GM12878 (cell line): Measurements from ENCODE around the gene KIF2C. TPM values are rescaled to one million over a fixed set of nuclear protein-coding genes. Genes with fewer than 3 reads are reported as not detected.

Experiments used
- ATAC-seq: fragments of 200-7000 bp; cut with Tn5 transposase; 3 replicates; pipeline ENCODE4 v1.9.1; 2020; ENCODE audit warnings: mild to moderate bottlenecking, moderate library complexity
- BruUV-seq: library from RNA; stranded (reverse); fragments of 400-500 nt; replicated peaks from 2 replicates; lab custom pipeline; 2021; lab: Mats Ljungman, UMichigan
- CTCF ChIA-PET: fragments of 300-600 bp; sonication (Branson Sonifier 250); formaldehyde crosslinking; extraction: SDS; loops from one replicate; lab custom pipeline; 2021; ENCODE audit warnings: inconsistent platforms; lab: Yijun Ruan, JAX
- POLR2A ChIA-PET: fragments of 350-600 bp; formaldehyde crosslinking; extraction: SDS; loops from one replicate; lab custom pipeline; 2021; ENCODE audit warnings: inconsistent platforms; lab: Charles Lee
- RAD21 ChIA-PET: fragments of 300-600 bp; sonication (Branson Sonifier 250); formaldehyde crosslinking; loops from one replicate; lab custom pipeline; 2023; ENCODE audit warnings: antibody characterized with exemption; ENCODE audit not compliant: unreplicated experiment; lab: Charles Lee
- SMC1A ChIA-PET: fragments of 300-600 bp; sonication (Branson Sonifier 250); formaldehyde crosslinking; loops from one replicate; lab custom pipeline; 2023; ENCODE audit not compliant: unreplicated experiment, uncharacterized antibody; lab: Charles Lee
- DNase-seq: peaks from one replicate; pipeline ENCODE4 v3.0.0-alpha.2; 2011; ENCODE audit warnings: low read depth, low spot score
- FAIRE-seq: peaks from 3 replicates; lab custom pipeline; 2011; peaks lifted over from hg19 to GRCh38; lab: Jason Lieb, UNC
- H2AFZ ChIP-seq: 2 replicates; pipeline ENCODE4 v1.6.0; 2011; ENCODE audit warnings: low read depth, low read length, control low read depth; ENCODE audit not compliant: control insufficient read depth
- H3K27ac ChIP-seq: 2 replicates; pipeline ENCODE4 v1.5.1; 2011; ENCODE audit warnings: control low read depth; ENCODE audit not compliant: control insufficient read depth, insufficient read depth
- H3K27me3 ChIP-seq, 2 experiments: replicated peaks in 1 of 2; 2 replicates each; pipeline versions ENCODE4 v1.6.0 to v1.6.1; 2011; ENCODE audit warnings: low read length in 1 of 2; ENCODE audit not compliant: control insufficient read depth in 2 of 2, insufficient read depth in 2 of 2
- H3K36me3 ChIP-seq, 2 experiments: 2 replicates each; pipeline ENCODE4 v1.5.1; 2011; ENCODE audit warnings: low read length in 1 of 2; ENCODE audit not compliant: control insufficient read depth in 2 of 2, insufficient read depth in 2 of 2
- H3K4me1 ChIP-seq: 2 replicates; pipeline ENCODE4 v1.6.1; 2011; ENCODE audit warnings: mild to moderate bottlenecking, low read length, moderate library complexity, mixed read lengths; ENCODE audit not compliant: control insufficient read depth, insufficient read depth
- H3K4me2 ChIP-seq: 2 replicates; pipeline ENCODE4 v1.6.0; 2011; ENCODE audit warnings: control low read depth; ENCODE audit not compliant: control insufficient read depth, insufficient read depth
- H3K4me3 ChIP-seq: fragments of 200-600 bp; sonication (generic); 2 replicates; pipeline ENCODE4 v1.5.1; 2016
- H3K79me2 ChIP-seq: 2 replicates; pipeline ENCODE4 v1.6.0; 2011; ENCODE audit warnings: low read length; ENCODE audit not compliant: control insufficient read depth, insufficient read depth
- H3K9ac ChIP-seq: 2 replicates; pipeline ENCODE4 v1.8.0; 2011; ENCODE audit warnings: low read length, control low read depth, mixed read lengths; ENCODE audit not compliant: control insufficient read depth, insufficient read depth
- H3K9me3 ChIP-seq: replicated peaks from 3 replicates; pipeline ENCODE4 v1.5.1; 2011; ENCODE audit warnings: mild to moderate bottlenecking, low read length; ENCODE audit not compliant: control insufficient read depth, insufficient read depth
- H4K20me1 ChIP-seq: 2 replicates; pipeline ENCODE4 v1.6.0; 2011; ENCODE audit not compliant: control insufficient read depth, insufficient read depth
- CEBPB ChIP-seq, 2 experiments: fragments of 150-350 bp in 1 of 2; IDR thresholded peaks; 2 replicates each; pipeline ENCODE4 v1.6.1; 2012 to 2014; ENCODE audit warnings: low read depth in 2 of 2, low read length in 2 of 2, borderline replicate concordance in 1 of 2, inconsistent platforms in 1 of 2
- CREM ChIP-seq: IDR thresholded peaks from 2 replicates; pipeline ENCODE4 v1.6.1; 2014; ENCODE audit warnings: antibody characterized with exemption, low read depth
- EED ChIP-seq: sonication (generic); IDR thresholded peaks from 2 replicates; pipeline ENCODE4 v1.6.1; 2016; ENCODE audit warnings: antibody characterized with exemption, low read depth
- ESRRA ChIP-seq: IDR thresholded peaks from 2 replicates; pipeline ENCODE4 v1.6.1; 2012; ENCODE audit warnings: mild to moderate bottlenecking, low read length, improper control_type of control experiment
- GABPA ChIP-seq: IDR thresholded peaks from 2 replicates; pipeline ENCODE4 v1.6.1; 2014; ENCODE audit warnings: antibody characterized with exemption, low read depth, mild to moderate bottlenecking, inconsistent platforms
- GATAD2B ChIP-seq: fragments of 450-650 bp; conservative IDR thresholded peaks from 2 replicates; pipeline ENCODE4 v1.6.1; 2017; ENCODE audit warnings: low read depth, mild to moderate bottlenecking, moderate library complexity
- IKZF1 ChIP-seq: fragments of 450-650 bp; conservative IDR thresholded peaks from 2 replicates; pipeline ENCODE4 v1.6.1; 2017; ENCODE audit warnings: antibody characterized with exemption, mild to moderate bottlenecking
- MEF2B ChIP-seq: fragments of 450-650 bp; IDR thresholded peaks from 2 replicates; pipeline ENCODE4 v1.6.1; 2018; ENCODE audit warnings: mild to moderate bottlenecking, moderate library complexity; ENCODE audit not compliant: partially characterized antibody, poor library complexity, severe bottlenecking
- MTA2 ChIP-seq: fragments of 450-650 bp; IDR thresholded peaks from 2 replicates; pipeline ENCODE4 v1.6.1; 2016; ENCODE audit warnings: low read depth, mild to moderate bottlenecking, moderate library complexity
- RAD51 ChIP-seq: fragments of 450-650 bp; IDR thresholded peaks from 2 replicates; pipeline ENCODE4 v1.6.1; 2016; ENCODE audit warnings: moderate library complexity, mild to moderate bottlenecking, inconsistent platforms
- RUNX3 ChIP-seq: IDR thresholded peaks from 2 replicates; pipeline ENCODE4 v1.6.1; 2012; ENCODE audit warnings: low read length, inconsistent platforms
- YY1 ChIP-seq: IDR thresholded peaks from 2 replicates; pipeline ENCODE4 v1.6.1; 2011; ENCODE audit warnings: low read depth, mild to moderate bottlenecking, low read length
- ZNF24 ChIP-seq: fragments of 450-650 bp; IDR thresholded peaks from 2 replicates; pipeline ENCODE4 v1.6.1; 2017; ENCODE audit warnings: antibody characterized with exemption, mild to moderate bottlenecking
- ZZZ3 ChIP-seq: IDR thresholded peaks from 2 replicates; pipeline ENCODE4 v1.6.1; 2011; ENCODE audit warnings: low read depth; ENCODE audit not compliant: control insufficient read depth, insufficient read length
- WGBS: methylation state at CpG from one replicate; pipeline ENCODE4 v1.1.6; 2016; ENCODE audit warnings: low lambda C conversion rate; ENCODE audit not compliant: insufficient replicate concordance, insufficient coverage; ENCODE audit errors: missing lambda C conversion rate; 5-methylcytosine and 5-hydroxymethylcytosine counted together
- in situ Hi-C: fragments of 300-500 bp; cut with MboI; formaldehyde crosslinking; loops from 9 replicates; pipeline ENCODE4 v1.14.3; 2018; ENCODE audit warnings: mixed read lengths
- intact Hi-C: fragments of 100-400 bp; cut with micrococcal nuclease; formaldehyde crosslinking; loops from one replicate; pipeline ENCODE4 v1.14.2; 2022; ENCODE audit not compliant: unreplicated experiment
- polyA plus RNA-seq, 11 experiments: library from polyadenylated mRNA; depleted of rRNA in 4 of 11; unstranded in 6 of 11; stranded (reverse) in 5 of 11; fragments of >200 nt; fragmentation: Nextera tagmentation in 4 of 11; fragmentation: Illumina TruSeq in 1 of 11; extraction: Ambion mirVana in 4 of 11; extraction: Trizol in 1 of 11; gene quantifications; 1 replicate in 1 of 11; 2 replicates in 10 of 11; pipeline versions ENCODE4 v1.2.1 to v1.2.3, GENCODE V29; 2011 to 2016; ENCODE audit warnings: inconsistent platforms in 2 of 11, missing spikeins in 2 of 11, low read depth in 1 of 11
- total RNA-seq, 4 experiments: library from RNA; depleted of rRNA in 3 of 4; stranded (reverse); fragments of >200 nt in 3 of 4; fragmentation: Illumina TruSeq in 1 of 4; extraction: Trizol in 1 of 4; gene quantifications; 2 replicates each; pipeline versions ENCODE4 v1.2.1 to v1.2.3, GENCODE V29; 2013 to 2021
- TF ChIP-seq, protein P1 (sequence below): IDR thresholded peaks from 2 replicates; pipeline ENCODE4 v1.6.1; 2011; ENCODE audit warnings: low read depth, low read length, improper control_type of control experiment, borderline replicate concordance

The KIF2C gene
- total and polyA plus RNA-seq, 10 of the 15 experiments (the other 5 are each of a cell fraction or from before 2014, with no cell fraction given): 42.3 to 104 (median 83.8) TPM

- RAD21 ChIA-PET: interaction anchor here (2.5 to 2.8 kb wide), 3 partner anchors 8 to 96 kb away, joined by 7 to 48 read pairs (median 21); partner anchors contain the start of genes BTBD19 and RNU5D-1
- CTCF ChIA-PET: interaction anchor here (1.8 to 12.6 kb wide), 3 partner anchors 6 to 54 kb away, joined by 5 to 175 read pairs (median 19); partner anchors contain the start of gene RNU5D-1
- WGBS: 15% methylated on average over 9 of the region's 9 CpGs
- no peaks in the 10 kb centered on the region for H3K9me3 ChIP-seq
- POLR2A ChIA-PET: interaction anchor here (0.6 to 9.8 kb wide), 10 partner anchors 7 to 583 kb away, joined by 3 to 110 read pairs (median 10); partner anchors contain the start of genes ARMH1, BTBD19, PLK3 and RNU5D-1
- SMC1A ChIA-PET: interaction anchor here (0.6 to 2.6 kb wide), 5 partner anchors 8 to 288 kb away, joined by 3 to 26 read pairs (median 8); partner anchors contain the start of genes HECTD3 and RNU5D-1
- H3K4me1 ChIP-seq: peaks cover 37% of the 10 kb centered on the region
- TF ChIP-seq ZZZ3 (no peak), ZNF24 (peak; percentile 81)
- TF ChIP-seq, all 136 proteins: peak for 1
- no TSS peak for BruUV-seq
- H3K4me2 ChIP-seq: peak overlapping the region; percentile 93
- DNase-seq: no peak
- H4K20me1 ChIP-seq: no peaks in the 10 kb centered on the region
- H3K79me2 ChIP-seq: no peaks in the 10 kb centered on the region
- intact Hi-C loops (no loop called here), in situ Hi-C loops (no loop called here)
- H3K27ac ChIP-seq: peak overlapping the region; percentile 87
- H3K27me3 ChIP-seq: no peaks in the 10 kb centered on the region
- H3K36me3 ChIP-seq: no peaks in the 10 kb centered on the region
- H3K4me3 ChIP-seq: peak overlapping the region; percentile 32
- FAIRE-seq: peak; percentile 49
- H2AFZ ChIP-seq: peak overlapping the region; percentile 9
- H3K9ac ChIP-seq: peak overlapping the region; percentile 59
- no peak; the same call in 2 of the 3 replicates for ATAC-seq
Observed at GRCh38 chr1:44723064-44723463, 16.6 kb upstream of the KIF2C start.

- Histone ChIP-seq H3K27me3 (no peaks in the 10 kb centered on the region), H2AFZ (peak overlapping the region; percentile 9), H3K4me3 (peak overlapping the region; percentile 32), H3K4me2 (peak overlapping the region; percentile 93), H3K9me3 (no peaks in the 10 kb centered on the region), H3K4me1 (peaks cover 32% of the 10 kb centered on the region), H3K27ac (peak overlapping the region; percentile 87), H3K36me3 (no peaks in the 10 kb centered on the region), H4K20me1 (no peaks in the 10 kb centered on the region), H3K79me2 (no peaks in the 10 kb centered on the region), H3K9ac (peak overlapping the region; percentile 47)
- CTCF ChIA-PET: interaction anchor here (3.0 to 12.6 kb wide), 2 partner anchors 6 to 11 kb away, joined by 19 to 175 read pairs; partner anchors contain the start of gene RNU5D-1
- FAIRE-seq (peak; percentile 96), DNase-seq (peak; percentile 66), ATAC-seq (peak; percentile 39)
- RAD21 ChIA-PET: interaction anchor here (0.6 to 2.8 kb wide), 4 partner anchors 7 to 95 kb away, joined by 3 to 48 read pairs (median 14); partner anchors contain the start of genes BTBD19 and RNU5D-1
- intact Hi-C loops: no loop called here
- in situ Hi-C loops: no loop called here
- SMC1A ChIA-PET: interaction anchor here (0.5 to 2.6 kb wide), 5 partner anchors 39 to 777 kb away, joined by 3 to 9 read pairs (median 4); partner anchors contain the start of genes HECTD3 and MMACHC
- POLR2A ChIA-PET: interaction anchor here (0.6 to 9.8 kb wide), 8 partner anchors 7 to 583 kb away, joined by 3 to 110 read pairs (median 11); partner anchors contain the start of genes BTBD19, PLK3 and RNU5D-1
- no TSS peak for BruUV-seq
- 70% methylated on average over 25 of the region's 28 CpGs for whole genome bisulfite sequencing
- TF ChIP-seq, protein P1, sequence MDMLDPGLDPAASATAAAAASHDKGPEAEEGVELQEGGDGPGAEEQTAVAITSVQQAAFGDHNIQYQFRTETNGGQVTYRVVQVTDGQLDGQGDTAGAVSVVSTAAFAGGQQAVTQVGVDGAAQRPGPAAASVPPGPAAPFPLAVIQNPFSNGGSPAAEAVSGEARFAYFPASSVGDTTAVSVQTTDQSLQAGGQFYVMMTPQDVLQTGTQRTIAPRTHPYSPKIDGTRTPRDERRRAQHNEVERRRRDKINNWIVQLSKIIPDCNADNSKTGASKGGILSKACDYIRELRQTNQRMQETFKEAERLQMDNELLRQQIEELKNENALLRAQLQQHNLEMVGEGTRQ: no peak
- TF ChIP-seq GABPA (no peak), CREM (0 out of 2 replicates have a peak, but pooled peaks have one; percentile 23), YY1 (peak; percentile 40; the same call in 1 of the 2 replicates), ESRRA (no peak), RAD51 (peak; percentile 58), RUNX3 (peak; percentile 76), CEBPB (IDR thresholded peaks at IDR 0.05; ENCODE audit: borderline replicate concordance in 1 of 2, low read depth in 2 of 2, low read length in 2 of 2) (no peak), GATAD2B (peak; percentile 50; the same call in 1 of the 2 replicates), EED (peak; percentile 86), MTA2 (peak; percentile 48), MEF2B (peak; percentile 20), IKZF1 (peak; percentile 89; the same call in 1 of the 2 replicates)
Observed at GRCh38 chr1:44723496-44724295, 15.9 kb upstream of the KIF2C start.
